Choroid plexus epithelial cell (primary cell): ENCODE data around the gene MGMT.

Experiments
- DNase-seq: peaks from one replicate; pipeline ENCODE4 v3.0.0-alpha.2; 2010; ENCODE audit warnings: low read depth
- H3K4me3 ChIP-seq: 2 replicates; pipeline ENCODE4 v1.5.1; 2011; ENCODE audit warnings: low read depth, mild to moderate bottlenecking, control low read depth, low read length, moderate library complexity
- CTCF ChIP-seq: conservative IDR thresholded peaks from 2 replicates; pipeline ENCODE4 v1.5.1; 2011; ENCODE audit warnings: low read depth, mild to moderate bottlenecking, control low read depth, inconsistent platforms, low read length, moderate library complexity

The MGMT gene

GRCh38 chr10:129717816-129718547 is 250.9 kb downstream of the MGMT start:
- TF ChIP-seq CTCF: no peak
- H3K4me3 ChIP-seq: no peak overlapping the region
- DNase-seq: no peak

GRCh38 chr10:129718548-129719414 is 251.7 kb downstream of the MGMT start:
- no peak for TF ChIP-seq CTCF
- H3K4me3 ChIP-seq: no peak overlapping the region
- DNase-seq: no peak

- no peak overlapping the region for H3K4me3 ChIP-seq
- DNase-seq: no peak
- TF ChIP-seq CTCF: no peak
Measured at GRCh38 chr10:129719415-129719739, 252.3 kb downstream of the MGMT start.

DNA sequence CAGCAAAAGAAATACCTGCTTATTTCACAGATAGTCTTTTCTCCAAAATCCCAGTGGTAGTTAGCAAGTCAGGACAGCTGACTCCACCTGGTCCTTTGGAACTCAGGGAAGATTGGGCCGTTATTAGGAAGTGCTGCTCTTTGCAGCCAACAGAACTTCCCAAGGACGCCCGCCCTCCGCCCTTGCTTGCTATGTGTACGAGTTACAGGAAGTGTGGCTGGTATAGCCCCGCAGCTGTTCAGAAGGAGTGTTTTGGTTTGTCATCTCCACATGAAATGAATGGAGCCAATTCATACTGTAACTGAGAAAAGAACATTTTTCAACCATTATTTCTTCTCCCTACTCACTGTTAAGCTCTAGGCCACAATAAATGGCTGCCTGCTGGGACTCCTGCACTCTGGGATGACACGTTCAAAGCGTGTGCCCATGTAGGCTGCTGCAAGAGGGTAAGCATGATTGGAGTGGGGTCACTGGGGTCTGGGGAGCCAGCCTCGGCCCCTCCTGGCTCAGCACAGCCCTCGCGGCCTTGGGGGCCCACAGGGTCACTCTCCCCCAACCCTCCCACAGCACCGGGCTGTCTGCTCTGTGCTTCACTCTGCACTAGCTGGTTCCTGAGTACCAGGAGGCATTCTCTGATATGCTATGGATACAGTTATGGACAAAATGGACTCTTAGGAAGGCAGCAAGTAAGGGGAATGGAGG is 253.0 kb downstream of the MGMT start:
- DNase-seq: no peak
- H3K4me3 ChIP-seq: no peak overlapping the region
- no peak for TF ChIP-seq CTCF

- no peak for DNase-seq
- TF ChIP-seq CTCF: no peak
- H3K4me3 ChIP-seq: no peak overlapping the region
Measured at GRCh38 chr10:129725011-129725410, 258.0 kb downstream of the MGMT start.

DNA sequence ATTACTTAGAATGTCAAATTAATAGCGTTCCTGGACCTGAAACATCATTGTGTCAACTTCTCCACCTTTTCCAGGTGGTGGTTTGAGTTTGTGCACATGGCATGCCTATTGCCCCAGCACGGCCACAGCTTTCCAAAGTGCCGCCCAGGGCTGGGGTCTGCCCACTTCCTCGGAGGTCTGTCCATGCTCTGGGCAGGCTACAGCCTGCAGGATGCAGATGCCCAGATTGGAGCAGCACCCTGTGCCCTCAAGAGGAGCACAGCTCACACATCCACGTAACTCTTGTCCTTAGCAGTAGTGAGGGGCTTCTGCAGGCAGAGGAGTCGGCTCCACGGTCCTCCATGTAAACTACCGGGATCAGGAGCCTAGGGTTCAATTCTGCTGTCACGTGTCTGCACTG is 258.4 kb downstream of the MGMT start:
- no peak overlapping the region for H3K4me3 ChIP-seq
- DNase-seq: no peak
- TF ChIP-seq CTCF: no peak
